ENCODE measurements around the gene BNC2. TPM values are rescaled to one million over a fixed set of nuclear protein-coding genes. Genes with fewer than 3 reads are reported as not detected.

The BNC2 gene
- total RNA-seq, 6 experiments from 2014 or later = 19.0 to 28.7 (median 25.4) TPM

- H3K27me3 Mint-ChIP-seq (ENCODE audit: insufficient read depth) = no peaks in the 10 kb centered on the region
- no peaks in the 10 kb centered on the region; the same call in 1 of the 2 replicates for H3K36me3 Mint-ChIP-seq (ENCODE audit: low read depth)
- no peak overlapping the region for H3K27ac Mint-ChIP-seq
- no peak for DNase-seq
- H3K9me3 Mint-ChIP-seq = no peaks in the 10 kb centered on the region
- peaks cover 17% of the 10 kb centered on the region for H3K4me1 Mint-ChIP-seq (ENCODE audit: low read depth)
- TF ChIP-seq CTCF (IDR thresholded peaks at IDR 0.05) = no peak
- no peak overlapping the region for H3K4me3 Mint-ChIP-seq
Observed at GRCh38 chr9:16693616-16694015, 176.9 kb downstream of the BNC2 start.

- DNase-seq = no peak
- no peaks in the 10 kb centered on the region for H3K9me3 Mint-ChIP-seq
- H3K27ac Mint-ChIP-seq = no peak overlapping the region
- H3K36me3 Mint-ChIP-seq (ENCODE audit: low read depth) = no peaks in the 10 kb centered on the region; the same call in 1 of the 2 replicates
- no peaks in the 10 kb centered on the region for H3K27me3 Mint-ChIP-seq (ENCODE audit: insufficient read depth)
- no peak for TF ChIP-seq CTCF (IDR thresholded peaks at IDR 0.05)
- H3K4me1 Mint-ChIP-seq (ENCODE audit: low read depth) = peaks cover 25% of the 10 kb centered on the region
- no peak overlapping the region for H3K4me3 Mint-ChIP-seq
Observed at GRCh38 chr9:16690628-16691027, 179.8 kb downstream of the BNC2 start.

GRCh38 chr9:16690205-16690604, 180.3 kb downstream of the BNC2 start:
- H3K27ac Mint-ChIP-seq = no peak overlapping the region; the same call in 1 of the 2 replicates
- no peak for TF ChIP-seq CTCF (IDR thresholded peaks at IDR 0.05)
- H3K27me3 Mint-ChIP-seq (ENCODE audit: insufficient read depth) = no peaks in the 10 kb centered on the region
- peaks cover 25% of the 10 kb centered on the region for H3K4me1 Mint-ChIP-seq (ENCODE audit: low read depth)
- H3K4me3 Mint-ChIP-seq = no peak overlapping the region
- DNase-seq = no peak
- no peaks in the 10 kb centered on the region for H3K9me3 Mint-ChIP-seq
- H3K36me3 Mint-ChIP-seq (ENCODE audit: low read depth) = no peaks in the 10 kb centered on the region; the same call in 1 of the 2 replicates

GRCh38 chr9:16689351-16689938, 181.0 kb downstream of the BNC2 start:
- peaks cover 25% of the 10 kb centered on the region for H3K4me1 Mint-ChIP-seq (ENCODE audit: low read depth)
- peak overlapping the region; percentile 4; the same call in 1 of the 2 replicates for H3K27ac Mint-ChIP-seq
- TF ChIP-seq CTCF (IDR thresholded peaks at IDR 0.05) = no peak
- no peaks in the 10 kb centered on the region for H3K27me3 Mint-ChIP-seq (ENCODE audit: insufficient read depth)
- DNase-seq = no peak
- no peak overlapping the region for H3K4me3 Mint-ChIP-seq
- H3K36me3 Mint-ChIP-seq (ENCODE audit: low read depth) = no peaks in the 10 kb centered on the region; the same call in 1 of the 2 replicates
- no peaks in the 10 kb centered on the region for H3K9me3 Mint-ChIP-seq

GRCh38 chr9:16688814-16689213, 181.7 kb downstream of the BNC2 start:
- no peak for DNase-seq
- peak overlapping the region; percentile 4; the same call in 1 of the 2 replicates for H3K27ac Mint-ChIP-seq
- no peaks in the 10 kb centered on the region for H3K9me3 Mint-ChIP-seq
- peaks cover 31% of the 10 kb centered on the region for H3K4me1 Mint-ChIP-seq (ENCODE audit: low read depth)
- H3K4me3 Mint-ChIP-seq = no peak overlapping the region
- H3K27me3 Mint-ChIP-seq (ENCODE audit: insufficient read depth) = no peaks in the 10 kb centered on the region
- TF ChIP-seq CTCF (IDR thresholded peaks at IDR 0.05) = no peak
- H3K36me3 Mint-ChIP-seq (ENCODE audit: low read depth) = peaks cover 4% of the 10 kb centered on the region; the same call in 1 of the 2 replicates
